ENCODE measurements around the gene SH3GL2. TPM values are rescaled to one million over a fixed set of nuclear protein-coding genes. Genes with fewer than 3 reads are reported as not detected.

The SH3GL2 gene
- total and polyA plus RNA-seq, 2 experiments from 2014 or later: 0.06 TPM; not detected in 1

GRCh38 chr9:17782430-17783149 lies 203.7 kb downstream of the SH3GL2 start:
- no peak overlapping the region for H3K4me3 ChIP-seq
- DNase-seq: no peak
- no peaks in the 10 kb centered on the region for H3K79me2 ChIP-seq (ENCODE audit: insufficient read depth)
- no peaks in the 10 kb centered on the region for H3F3A ChIP-seq (ENCODE audit: insufficient read depth)
- no peaks in the 10 kb centered on the region for H3K9me2 ChIP-seq (ENCODE audit: insufficient read depth)
- H3K9ac ChIP-seq: no peak overlapping the region
- H3K4me1 ChIP-seq (ENCODE audit: insufficient read depth): no peaks in the 10 kb centered on the region
- no peak for TF ChIP-seq EZH2 (IDR thresholded peaks at IDR 0.05; ENCODE audit: insufficient read depth, poor library complexity, severe bottlenecking)
- no peak for TF ChIP-seq EZH2phosphoT487 (IDR thresholded peaks at IDR 0.05; ENCODE audit: insufficient read depth, low read depth)
- WGBS, 2 experiments (ENCODE audit: low coverage in 1 of 2, low lambda C conversion rate in 2 of 2, missing lambda C conversion rate in 2 of 2): 27 to 28% methylated on average over 6 of the region's 6 CpGs
- H3K4me2 ChIP-seq (ENCODE audit: unreplicated experiment): no peak overlapping the region
- in situ Hi-C loops (cut with MboI): no loop called here
- H3K27ac ChIP-seq: no peak overlapping the region
- H3K27me3 ChIP-seq (replicated peaks; ENCODE audit: insufficient read depth): peaks cover 7% of the 10 kb centered on the region; the same call in 1 of the 2 replicates
- H4K20me1 ChIP-seq (ENCODE audit: insufficient read depth): no peaks in the 10 kb centered on the region
- H3K36me3 ChIP-seq (ENCODE audit: low read depth): no peaks in the 10 kb centered on the region
- no peaks in the 10 kb centered on the region for H3K9me3 ChIP-seq (ENCODE audit: low read depth)
- H2AFZ ChIP-seq: no peak overlapping the region

- in situ Hi-C loops (cut with MboI): no loop called here
- no peak overlapping the region for H2AFZ ChIP-seq
- H3K4me3 ChIP-seq: no peak overlapping the region
- H3K79me2 ChIP-seq (ENCODE audit: insufficient read depth): no peaks in the 10 kb centered on the region
- no peaks in the 10 kb centered on the region for H3K9me2 ChIP-seq (ENCODE audit: insufficient read depth)
- TF ChIP-seq EZH2 (IDR thresholded peaks at IDR 0.05; ENCODE audit: insufficient read depth, poor library complexity, severe bottlenecking) (no peak), EZH2phosphoT487 (IDR thresholded peaks at IDR 0.05; ENCODE audit: insufficient read depth, low read depth) (no peak)
- H3K36me3 ChIP-seq (ENCODE audit: low read depth): no peaks in the 10 kb centered on the region
- peak; percentile 7 for DNase-seq
- H3K4me2 ChIP-seq (ENCODE audit: unreplicated experiment): no peak overlapping the region
- H3K27me3 ChIP-seq (replicated peaks; ENCODE audit: insufficient read depth): peaks cover 13% of the 10 kb centered on the region; the same call in 1 of the 2 replicates
- H4K20me1 ChIP-seq (ENCODE audit: insufficient read depth): no peaks in the 10 kb centered on the region
- H3K4me1 ChIP-seq (ENCODE audit: insufficient read depth): no peaks in the 10 kb centered on the region
- no peaks in the 10 kb centered on the region for H3K9me3 ChIP-seq (ENCODE audit: low read depth)
- H3K27ac ChIP-seq: no peak overlapping the region
- H3F3A ChIP-seq (ENCODE audit: insufficient read depth): no peaks in the 10 kb centered on the region
- 0 to 4% methylated on average over 1 of the region's 1 CpG for WGBS, 2 experiments (ENCODE audit: low coverage in 1 of 2, low lambda C conversion rate in 2 of 2, missing lambda C conversion rate in 2 of 2)
- H3K9ac ChIP-seq: no peak overlapping the region
Measured at GRCh38 chr9:17783227-17783626, 204.4 kb downstream of the SH3GL2 start.

- Histone ChIP-seq H3K4me3 (no peak overlapping the region), H3K27me3 (replicated peaks; ENCODE audit: insufficient read depth) (peaks cover 19% of the 10 kb centered on the region), H3K27ac (no peak overlapping the region), H3K9ac (no peak overlapping the region), H3K4me2 (ENCODE audit: unreplicated experiment) (no peak overlapping the region), H3F3A (ENCODE audit: insufficient read depth) (no peaks in the 10 kb centered on the region), H3K36me3 (ENCODE audit: low read depth) (no peaks in the 10 kb centered on the region), H3K79me2 (ENCODE audit: insufficient read depth) (no peaks in the 10 kb centered on the region), H3K4me1 (ENCODE audit: insufficient read depth) (no peaks in the 10 kb centered on the region), H3K9me2 (ENCODE audit: insufficient read depth) (no peaks in the 10 kb centered on the region), H3K9me3 (ENCODE audit: low read depth) (no peaks in the 10 kb centered on the region), H4K20me1 (ENCODE audit: insufficient read depth) (no peaks in the 10 kb centered on the region), H2AFZ (no peak overlapping the region)
- DNase-seq: no peak
- 53 to 62% methylated on average over 6 of the region's 6 CpGs for WGBS, 2 experiments (ENCODE audit: low coverage in 1 of 2, low lambda C conversion rate in 2 of 2, missing lambda C conversion rate in 2 of 2)
- in situ Hi-C loops (cut with MboI): no loop called here
- no peak for TF ChIP-seq EZH2 (IDR thresholded peaks at IDR 0.05; ENCODE audit: insufficient read depth, poor library complexity, severe bottlenecking)
- no peak for TF ChIP-seq EZH2phosphoT487 (IDR thresholded peaks at IDR 0.05; ENCODE audit: insufficient read depth, low read depth)
Measured at GRCh38 chr9:17789316-17789715, 210.4 kb downstream of the SH3GL2 start.

GRCh38 chr9:17793713-17794622 lies 215.1 kb downstream of the SH3GL2 start:
- TF ChIP-seq EZH2phosphoT487 (IDR thresholded peaks at IDR 0.05; ENCODE audit: insufficient read depth, low read depth) (no peak), EZH2 (IDR thresholded peaks at IDR 0.05; ENCODE audit: insufficient read depth, poor library complexity, severe bottlenecking) (no peak)
- Histone ChIP-seq H3K79me2 (ENCODE audit: insufficient read depth) (no peaks in the 10 kb centered on the region), H3K4me1 (ENCODE audit: insufficient read depth) (no peaks in the 10 kb centered on the region), H3K4me2 (ENCODE audit: unreplicated experiment) (no peak overlapping the region), H2AFZ (no peak overlapping the region), H3K9me2 (ENCODE audit: insufficient read depth) (no peaks in the 10 kb centered on the region), H3K27me3 (replicated peaks; ENCODE audit: insufficient read depth) (peaks cover 14% of the 10 kb centered on the region; the same call in 1 of the 2 replicates), H3F3A (ENCODE audit: insufficient read depth) (no peaks in the 10 kb centered on the region), H3K9me3 (ENCODE audit: low read depth) (no peaks in the 10 kb centered on the region), H3K36me3 (ENCODE audit: low read depth) (no peaks in the 10 kb centered on the region), H3K9ac (no peak overlapping the region), H3K4me3 (no peak overlapping the region), H3K27ac (no peak overlapping the region), H4K20me1 (ENCODE audit: insufficient read depth) (no peaks in the 10 kb centered on the region)
- 54 to 57% methylated on average over 14 of the region's 14 CpGs for WGBS, 2 experiments (ENCODE audit: low coverage in 1 of 2, low lambda C conversion rate in 2 of 2, missing lambda C conversion rate in 2 of 2)
- in situ Hi-C loops (cut with MboI): no loop called here
- peak; percentile 32 for DNase-seq

All from GM23248 (cell line).